Measurements from ENCODE around the gene ITGAE. TPM values are rescaled to one million over a fixed set of nuclear protein-coding genes. Genes with fewer than 3 reads are reported as not detected.
"Not testable (repeated sequence)": the region's sequence is repeated elsewhere in the genome, so short reads cannot be mapped to it uniquely, and the experiment has no call there.

The ITGAE gene
- total RNA-seq, 1 donor: 23.1 TPM

DNA sequence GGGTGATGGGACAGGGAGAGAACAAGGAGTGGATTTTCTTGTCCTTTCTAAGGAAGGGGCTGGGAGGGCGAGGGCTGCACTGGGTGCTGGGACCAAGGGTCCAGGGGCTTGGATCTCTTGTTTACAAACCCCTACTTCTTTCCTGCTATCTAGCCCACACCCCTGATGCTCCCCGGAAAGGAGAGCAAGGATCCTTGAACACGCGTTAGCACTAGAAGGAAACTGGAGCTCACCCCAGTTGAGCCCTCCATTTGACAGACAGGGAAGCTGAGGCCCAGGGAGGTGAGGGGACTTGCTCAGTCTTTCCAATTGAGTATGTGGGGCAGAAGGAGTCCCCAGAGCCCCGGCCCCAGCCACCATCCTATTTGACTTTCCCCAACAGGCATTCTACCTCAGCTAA lies 4.6 kb upstream of the ITGAE start:
- no peaks in the 10 kb centered on the region for H3K27me3 ChIP-seq (ENCODE audit: insufficient read depth, low read length)

DNA sequence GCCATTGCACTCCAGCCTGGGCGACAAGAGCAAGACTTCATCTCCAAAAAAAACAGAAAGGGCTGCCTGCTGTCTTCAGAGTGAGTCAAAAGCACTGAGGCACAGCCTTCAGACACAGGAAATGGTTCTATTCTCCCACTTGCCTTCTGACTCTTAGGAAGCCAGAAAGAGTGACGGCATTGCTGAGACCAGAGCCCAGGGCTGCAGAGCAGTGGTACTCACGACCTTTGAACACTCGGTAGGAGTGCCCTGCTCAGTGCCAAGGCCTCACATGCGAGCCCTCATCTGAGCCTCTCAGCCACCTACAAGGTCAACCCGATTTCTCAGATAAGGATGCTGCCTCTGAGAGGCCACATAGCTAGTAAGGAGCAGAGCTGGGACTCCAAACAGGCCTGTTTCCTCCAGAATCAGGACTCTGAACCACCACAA lies 3.5 kb upstream of the ITGAE start:
- H3K4me1 ChIP-seq (ENCODE audit: insufficient read depth, low read length): peaks cover 47% of the 10 kb centered on the region
- no peak overlapping the region for H3K4me3 ChIP-seq (ENCODE audit: low read length)
- no peaks in the 10 kb centered on the region for H3K9me3 ChIP-seq (ENCODE audit: low read depth, low read length)
- no peaks in the 10 kb centered on the region for H3K27me3 ChIP-seq (ENCODE audit: insufficient read depth, low read length)

More for the DNA sequence above, 4.6 kb upstream of the ITGAE start:
- Histone ChIP-seq H3K4me3 (ENCODE audit: low read length) (no peak overlapping the region), H3K9me3 (ENCODE audit: low read depth, low read length) (no peaks in the 10 kb centered on the region), H3K4me1 (ENCODE audit: insufficient read depth, low read length) (peaks cover 37% of the 10 kb centered on the region)

DNA sequence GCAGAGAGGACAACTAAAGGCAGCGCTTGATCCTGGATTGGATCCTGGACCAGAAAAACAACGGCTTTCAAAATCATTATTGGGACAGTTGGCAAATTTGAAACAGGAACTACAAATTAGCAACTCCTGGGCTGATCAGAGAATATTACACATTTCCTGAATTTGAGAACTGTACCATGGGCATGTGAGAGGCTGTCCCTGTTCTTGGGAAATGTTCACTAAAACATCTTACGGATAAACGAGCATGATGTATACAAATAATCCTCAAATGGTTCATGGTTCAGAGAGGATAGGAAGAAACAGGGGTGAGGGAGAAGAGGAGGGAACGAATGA lies 2.3 kb upstream of the ITGAE start:
- peaks cover 60% of the 10 kb centered on the region for H3K4me1 ChIP-seq (ENCODE audit: insufficient read depth, low read length)
- H3K4me3 ChIP-seq (ENCODE audit: low read length): no peak overlapping the region

DNA sequence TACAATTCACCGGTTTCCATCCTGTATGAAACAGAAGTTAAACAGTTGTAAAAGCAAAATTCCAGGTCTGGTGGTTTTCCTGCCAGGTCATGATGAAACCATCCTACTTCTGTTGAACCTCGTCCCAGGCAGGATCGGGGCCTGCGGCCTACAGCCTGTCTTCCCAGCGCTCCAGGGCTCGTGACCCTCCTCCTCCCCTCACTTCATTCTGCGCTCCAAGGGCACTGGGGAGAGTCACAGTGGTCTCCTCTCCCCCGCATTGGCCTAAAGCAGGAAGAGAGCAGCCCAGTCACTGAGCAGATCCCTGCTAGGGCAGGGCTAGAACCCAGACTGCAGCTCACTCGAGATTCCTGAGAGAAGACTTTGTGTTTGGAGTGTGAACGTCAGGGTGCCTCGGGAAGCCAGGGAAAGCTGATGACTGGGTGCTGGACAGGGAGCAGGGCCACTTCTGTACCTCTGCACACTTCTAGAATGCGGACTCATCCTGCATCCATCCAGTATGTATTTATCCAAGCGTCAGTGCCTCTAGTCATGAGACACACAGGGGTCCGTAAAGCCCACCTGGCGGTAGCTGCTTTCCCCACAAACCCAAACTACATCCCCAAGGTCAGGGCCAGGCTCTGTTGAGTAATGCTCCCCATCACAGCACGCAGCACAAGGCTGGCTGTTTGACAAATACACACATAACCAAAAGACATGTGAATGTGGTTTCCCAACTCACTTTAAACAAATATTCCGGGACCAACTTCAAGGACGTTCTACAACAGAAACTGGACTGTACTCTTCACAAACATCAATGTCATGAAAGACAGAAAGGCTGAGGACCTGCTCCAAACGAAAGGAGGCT lies 1.7 kb upstream of the ITGAE start:
- Histone ChIP-seq H3K4me3 (ENCODE audit: low read length) (no peak overlapping the region), H3K4me1 (ENCODE audit: insufficient read depth, low read length) (peaks cover 62% of the 10 kb centered on the region), H3K27me3 (ENCODE audit: insufficient read depth, low read length) (no peaks in the 10 kb centered on the region), H3K9me3 (ENCODE audit: low read depth, low read length) (no peaks in the 10 kb centered on the region)

More for the DNA sequence above, 2.3 kb upstream of the ITGAE start:
- H3K27me3 ChIP-seq (ENCODE audit: insufficient read depth, low read length): no peaks in the 10 kb centered on the region
- no peaks in the 10 kb centered on the region for H3K9me3 ChIP-seq (ENCODE audit: low read depth, low read length)

DNA sequence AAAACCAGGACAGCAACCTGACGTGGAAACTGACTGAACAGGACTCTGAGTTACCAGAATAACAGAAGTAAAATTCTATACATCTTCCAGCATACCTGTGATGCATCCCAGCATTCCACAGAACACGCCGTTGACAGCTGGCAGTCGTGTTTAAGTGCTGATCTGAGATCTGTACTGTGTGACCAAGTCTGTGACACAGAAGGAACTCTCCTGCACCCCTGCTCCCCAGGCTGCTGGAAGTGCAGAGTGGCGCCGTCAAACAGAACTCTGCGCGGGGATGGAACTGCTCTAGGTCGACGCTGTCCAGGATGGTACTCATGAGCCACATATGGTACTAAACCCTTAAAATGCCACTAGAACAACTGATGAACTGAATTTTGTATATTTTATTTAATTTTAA lies 804 bp upstream of the ITGAE start:
- Histone ChIP-seq H3K4me1 (ENCODE audit: insufficient read depth, low read length) (peaks cover 63% of the 10 kb centered on the region), H3K4me3 (ENCODE audit: low read length) (no peak overlapping the region), H3K9me3 (ENCODE audit: low read depth, low read length) (no peaks in the 10 kb centered on the region), H3K27me3 (ENCODE audit: insufficient read depth, low read length) (no peaks in the 10 kb centered on the region)

DNA sequence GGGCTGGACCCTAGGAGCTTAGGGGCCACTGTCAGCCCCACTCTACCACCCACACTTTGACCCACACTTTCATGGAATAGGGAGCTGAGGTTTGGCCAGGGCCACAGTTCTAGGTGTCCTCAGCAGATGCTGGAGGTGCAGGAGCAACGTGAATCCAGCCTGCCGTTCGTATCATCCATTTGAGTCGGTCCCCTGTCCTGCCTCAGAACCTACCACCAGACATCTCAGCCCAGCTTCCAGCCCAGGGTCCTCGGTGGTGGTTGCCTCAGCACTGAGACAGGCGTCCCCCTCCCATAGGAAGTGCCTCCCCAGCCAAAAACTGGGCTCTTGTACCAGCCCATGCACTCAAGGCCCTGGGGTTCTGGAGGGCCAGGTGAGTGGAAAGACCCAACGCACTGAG lies 359 bp upstream of the ITGAE start:
- H3K9me3 ChIP-seq (ENCODE audit: low read depth, low read length): no peaks in the 10 kb centered on the region
- H3K4me3 ChIP-seq (ENCODE audit: low read length): no peak overlapping the region
- peaks cover 68% of the 10 kb centered on the region for H3K4me1 ChIP-seq (ENCODE audit: insufficient read depth, low read length)
- no peaks in the 10 kb centered on the region for H3K27me3 ChIP-seq (ENCODE audit: insufficient read depth, low read length)

DNA sequence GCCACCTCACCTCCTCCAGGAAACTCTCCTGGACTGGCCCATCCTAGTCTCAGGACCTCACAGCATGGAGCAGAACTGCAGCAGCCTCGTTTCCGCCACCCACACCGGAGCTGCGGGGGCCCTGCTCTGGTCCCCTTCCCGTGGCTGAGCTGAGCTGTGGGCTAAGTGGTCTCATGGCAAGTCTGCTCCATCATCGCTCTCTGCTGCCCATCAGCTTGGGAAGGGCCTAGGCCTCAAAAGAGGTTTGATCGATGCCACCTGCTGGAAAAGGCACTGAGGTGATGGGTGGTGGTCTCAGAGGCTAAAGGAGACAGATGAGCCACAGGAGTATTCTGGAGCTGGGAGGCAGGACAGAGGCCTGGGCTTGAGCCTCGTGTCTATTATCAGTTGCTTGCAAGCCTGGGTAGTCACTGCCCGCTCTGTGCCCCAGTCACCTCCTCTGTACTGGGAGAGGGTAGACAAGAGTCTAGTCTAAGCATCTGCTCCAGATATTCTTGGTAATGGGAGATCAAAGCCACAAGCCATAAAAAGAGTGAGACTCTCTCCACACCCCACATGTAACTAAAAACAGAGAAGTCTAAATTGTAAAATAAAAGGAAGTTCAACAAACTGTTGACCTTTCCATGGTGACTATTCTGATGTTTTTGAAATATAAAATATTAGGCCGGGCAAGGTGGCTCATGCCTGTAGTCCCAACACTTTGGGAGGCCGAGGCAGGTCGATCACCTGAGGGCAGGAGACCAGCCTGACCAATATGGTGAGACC lies 1.6 kb downstream of the ITGAE start:
- H3K4me1 ChIP-seq (ENCODE audit: insufficient read depth, low read length): peaks cover 79% of the 10 kb centered on the region
- no peaks in the 10 kb centered on the region for H3K9me3 ChIP-seq (ENCODE audit: low read depth, low read length)
- H3K4me3 ChIP-seq (ENCODE audit: low read length): no peak overlapping the region
- no peaks in the 10 kb centered on the region for H3K27me3 ChIP-seq (ENCODE audit: insufficient read depth, low read length)

DNA sequence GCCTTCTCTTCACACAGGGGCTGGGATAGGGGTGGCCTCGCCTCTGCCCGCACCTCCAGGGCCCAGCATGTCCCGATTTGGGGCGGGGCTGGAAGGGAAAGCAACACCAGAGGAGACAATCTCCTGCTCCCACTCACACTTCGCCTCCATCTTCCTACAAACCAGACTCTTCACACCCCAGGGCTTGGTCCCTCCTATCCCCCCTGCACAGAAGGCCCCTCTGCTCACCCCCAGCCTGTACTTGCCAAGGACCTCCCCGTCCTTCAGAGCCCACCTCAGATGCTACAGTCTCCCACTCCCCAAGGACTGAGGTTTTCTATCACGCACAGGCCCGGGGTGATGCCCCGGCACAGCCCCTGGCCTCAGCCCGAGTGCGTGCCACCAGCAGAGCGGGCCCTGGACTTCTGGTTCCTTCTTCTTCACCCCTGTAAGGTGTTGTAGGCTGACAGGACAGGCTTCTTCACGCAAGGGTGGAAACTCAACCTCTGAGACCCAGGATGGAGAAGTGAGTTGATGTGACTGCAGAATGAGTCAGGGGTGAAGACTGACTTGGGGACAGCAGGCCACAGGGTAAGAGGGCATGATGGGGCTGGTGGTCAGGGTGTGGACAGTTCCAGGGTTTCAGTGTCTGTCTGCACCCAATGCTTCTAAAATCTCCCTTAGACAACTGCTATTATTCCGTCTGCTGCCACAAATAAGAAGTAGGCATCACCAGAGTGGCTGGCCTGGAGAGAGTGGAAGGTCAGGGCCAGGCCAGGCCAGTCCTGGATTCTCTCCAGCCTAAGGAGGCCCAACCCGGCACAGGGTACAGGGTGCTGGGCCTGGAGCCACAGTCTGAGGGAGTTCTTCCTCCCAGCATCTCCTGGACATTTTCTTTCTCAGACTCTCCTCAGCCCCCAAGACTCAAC lies 2.5 kb downstream of the ITGAE start:
- H3K9me3 ChIP-seq (ENCODE audit: low read depth, low read length): no peaks in the 10 kb centered on the region
- H3K4me1 ChIP-seq (ENCODE audit: insufficient read depth, low read length): peaks cover 72% of the 10 kb centered on the region
- H3K4me3 ChIP-seq (ENCODE audit: low read length): no peak overlapping the region
- no peaks in the 10 kb centered on the region for H3K27me3 ChIP-seq (ENCODE audit: insufficient read depth, low read length)

DNA sequence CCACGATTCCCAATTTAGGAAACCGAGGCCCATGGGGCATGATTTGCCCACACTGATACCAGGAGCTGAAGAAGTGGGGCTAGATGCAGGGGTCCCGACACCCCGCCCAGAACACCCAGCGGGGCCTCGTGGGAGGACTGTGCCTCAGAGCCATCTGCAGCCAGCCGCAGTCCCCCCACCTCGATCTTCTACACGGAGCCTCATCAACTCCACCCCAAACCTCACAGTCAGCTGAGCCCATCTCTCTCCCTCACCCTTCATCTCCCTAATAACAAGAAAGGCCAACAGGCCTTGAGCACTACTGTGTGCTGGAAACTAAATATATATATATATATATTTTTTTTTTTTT lies 4.2 kb downstream of the ITGAE start:
- no peaks in the 10 kb centered on the region for H3K9me3 ChIP-seq (ENCODE audit: low read depth, low read length)
- H3K4me1 ChIP-seq (ENCODE audit: insufficient read depth, low read length): peaks cover 55% of the 10 kb centered on the region
- H3K27me3 ChIP-seq (ENCODE audit: insufficient read depth, low read length): no peaks in the 10 kb centered on the region
- no peak overlapping the region for H3K4me3 ChIP-seq (ENCODE audit: low read length)

DNA sequence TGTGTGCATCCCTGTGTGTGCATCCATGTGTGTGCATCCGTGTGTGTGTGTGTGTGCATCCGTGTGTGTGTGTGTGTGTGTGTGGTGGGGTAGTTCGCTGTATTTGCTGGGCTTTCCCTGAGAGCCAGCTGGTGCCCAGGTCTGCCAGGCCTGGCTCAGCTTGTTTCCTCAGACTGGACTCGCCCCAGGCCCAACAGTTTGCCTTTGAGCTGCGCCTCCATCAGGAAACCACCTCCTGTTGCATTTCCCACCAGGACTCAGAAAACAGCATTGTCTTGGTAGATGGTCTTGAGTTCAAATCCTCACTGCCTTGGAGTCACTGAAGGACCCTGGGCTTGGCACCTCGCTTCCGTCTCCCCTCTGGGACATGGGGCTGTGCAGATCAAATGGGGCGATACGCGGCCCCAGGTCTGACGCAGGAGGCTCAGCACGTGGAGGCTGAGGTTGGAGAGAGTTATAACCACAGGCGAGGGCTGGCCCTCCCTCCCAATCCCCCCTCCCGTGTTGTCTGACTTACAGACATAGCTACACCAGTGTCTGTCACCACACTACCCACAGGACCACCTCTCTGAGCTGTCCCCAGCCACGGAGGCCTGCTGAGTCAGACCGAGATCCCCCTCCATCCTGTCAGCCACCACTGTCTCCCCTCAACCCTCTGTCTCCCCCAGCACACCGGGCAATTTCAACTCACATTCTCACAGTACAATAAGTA lies 4.7 kb downstream of the ITGAE start:
- H3K9me3 ChIP-seq (ENCODE audit: low read depth, low read length): no peaks in the 10 kb centered on the region
- H3K4me3 ChIP-seq (ENCODE audit: low read length): no peak overlapping the region
- H3K4me1 ChIP-seq (ENCODE audit: insufficient read depth, low read length): peaks cover 54% of the 10 kb centered on the region
- no peaks in the 10 kb centered on the region for H3K27me3 ChIP-seq (ENCODE audit: insufficient read depth, low read length)

DNA sequence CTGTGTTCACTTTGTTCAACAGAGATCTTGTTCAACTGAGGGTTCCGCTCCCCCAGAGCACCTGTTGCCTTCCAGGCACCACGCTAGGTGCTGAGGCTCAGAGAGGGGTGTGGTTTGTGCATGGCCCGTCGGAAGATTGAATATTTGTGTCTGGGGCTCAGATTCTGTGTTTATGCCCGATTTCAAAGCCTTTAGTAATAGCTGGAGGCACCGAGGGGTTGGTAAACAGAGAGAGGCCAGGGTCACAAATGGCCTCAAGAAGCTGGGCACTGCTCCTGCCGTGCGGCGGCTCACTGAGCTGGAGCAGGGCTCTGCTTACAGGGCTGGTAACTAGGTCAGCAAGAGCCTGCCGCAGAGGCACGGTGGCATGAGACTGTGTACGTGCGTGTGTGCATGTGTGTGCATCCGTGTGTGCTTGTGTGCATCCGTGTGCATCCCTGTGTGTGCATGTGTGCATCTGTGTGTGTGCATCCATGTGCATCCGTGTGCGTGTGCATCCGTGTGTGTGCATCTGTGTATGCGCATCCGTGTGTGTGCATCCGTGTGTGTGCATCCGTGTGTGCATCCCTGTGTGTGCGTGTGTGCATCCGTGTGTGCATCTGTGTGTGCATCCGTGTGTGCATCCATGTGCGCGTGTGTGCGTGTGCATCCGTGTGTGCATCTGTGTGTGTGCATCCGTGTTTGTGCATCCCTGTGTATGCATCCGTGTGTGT lies 5.4 kb downstream of the ITGAE start:
- peaks cover 54% of the 10 kb centered on the region for H3K4me1 ChIP-seq (ENCODE audit: insufficient read depth, low read length)
- no peaks in the 10 kb centered on the region for H3K9me3 ChIP-seq (ENCODE audit: low read depth, low read length)
- H3K4me3 ChIP-seq (ENCODE audit: low read length): no peak overlapping the region
- no peaks in the 10 kb centered on the region for H3K27me3 ChIP-seq (ENCODE audit: insufficient read depth, low read length)

DNA sequence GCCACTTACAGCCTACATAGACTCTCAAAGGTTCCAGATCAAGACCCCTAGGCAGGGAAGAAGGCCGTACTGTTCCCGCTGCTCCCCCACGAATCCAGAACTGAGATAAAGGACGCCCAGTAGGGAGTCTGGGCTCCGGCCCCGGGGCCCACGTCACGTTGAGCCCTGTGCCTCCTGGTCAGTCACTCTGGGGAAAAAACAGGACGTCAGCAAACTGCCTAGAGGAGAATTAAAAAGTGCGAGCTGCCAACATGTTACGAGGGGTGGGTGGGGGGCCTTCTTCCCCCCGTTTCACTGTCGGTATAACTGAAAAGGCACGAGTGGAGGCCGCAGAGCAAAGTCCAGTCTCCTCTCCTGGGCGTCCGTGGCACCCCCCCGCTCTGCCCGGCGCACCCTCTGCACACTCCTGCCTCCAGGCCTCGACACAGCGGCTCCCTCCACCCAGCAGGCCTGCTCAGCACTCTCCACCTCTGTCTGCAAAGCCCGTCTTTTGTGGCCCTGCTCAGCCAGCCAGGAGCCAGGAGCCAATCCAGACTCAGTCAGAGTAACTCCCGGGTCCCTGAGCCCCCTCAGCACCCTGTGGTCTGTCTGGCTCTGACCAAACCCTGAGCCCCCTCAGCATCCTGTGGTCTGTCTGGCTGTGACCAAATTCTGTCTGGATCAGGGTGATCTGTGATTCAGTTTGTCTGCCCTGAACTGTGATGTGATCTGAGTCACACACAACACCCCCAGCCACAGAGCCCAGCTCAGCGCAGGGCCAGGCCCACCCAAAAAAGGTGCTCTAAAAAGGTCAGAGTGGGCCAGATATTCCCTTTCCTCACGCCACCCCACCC lies 6.2 kb downstream of the ITGAE start:
- Histone ChIP-seq H3K9me3 (ENCODE audit: low read depth, low read length) (no peaks in the 10 kb centered on the region), H3K27me3 (ENCODE audit: insufficient read depth, low read length) (no peaks in the 10 kb centered on the region), H3K4me3 (ENCODE audit: low read length) (no peak overlapping the region), H3K4me1 (ENCODE audit: insufficient read depth, low read length) (peaks cover 54% of the 10 kb centered on the region)

DNA sequence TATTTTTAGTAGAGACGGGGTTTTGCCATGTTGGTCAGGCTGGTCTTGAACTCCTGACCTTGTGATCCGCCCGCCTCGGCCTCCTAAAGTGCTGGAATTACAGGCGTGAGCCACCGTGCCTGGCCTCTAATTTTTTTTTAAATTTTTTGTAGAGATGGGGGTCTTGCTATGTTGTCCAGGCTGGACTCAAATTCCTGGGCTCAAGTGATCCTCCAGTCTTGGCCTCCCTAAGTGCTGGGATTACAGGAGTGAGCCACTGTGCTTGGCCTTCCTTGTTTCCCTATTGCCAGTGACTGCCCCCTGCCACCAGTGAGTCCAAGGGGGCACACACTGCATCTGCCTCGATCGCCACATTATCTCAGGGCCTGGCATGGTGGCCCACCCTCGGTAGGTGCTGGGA lies 6.8 kb downstream of the ITGAE start:
- H3K27me3 ChIP-seq (ENCODE audit: insufficient read depth, low read length); H3K9me3 ChIP-seq (ENCODE audit: low read depth, low read length); H3K4me3 ChIP-seq (ENCODE audit: low read length): not testable (repeated sequence)
- peaks cover 48% of the 10 kb centered on the region for H3K4me1 ChIP-seq (ENCODE audit: insufficient read depth, low read length)
